GM12873 (cell line): ENCODE measurements around the gene JMJD8.

ENCODE experiments used
- CTCF ChIP-seq: IDR thresholded peaks from 2 replicates; pipeline ENCODE4 v1.5.1; 2012; ENCODE audit warnings: low read depth, mild to moderate bottlenecking, moderate library complexity, low read length, control low read depth; ENCODE audit not compliant: insufficient read depth; ENCODE audit errors: missing control alignments

Gene JMJD8

GRCh38 chr16:678209-678857, 5.8 kb downstream of the JMJD8 start:
- TF ChIP-seq CTCF, result no peak

GRCh38 chr16:677316-678190, 6.6 kb downstream of the JMJD8 start:
- no peak for TF ChIP-seq CTCF

GRCh38 chr16:676913-677312, 7.2 kb downstream of the JMJD8 start:
- TF ChIP-seq CTCF, result no peak

- TF ChIP-seq CTCF, result no peak
Measured at GRCh38 chr16:676565-676902, 7.6 kb downstream of the JMJD8 start.

GRCh38 chr16:675884-676564, 8.1 kb downstream of the JMJD8 start:
- no peak for TF ChIP-seq CTCF

- no peak for TF ChIP-seq CTCF
Measured at GRCh38 chr16:674968-675883, 8.9 kb downstream of the JMJD8 start, which contains the start of gene RHBDL1. RHBDL1 (plus strand) TSS chr16:675671; CDS start chr16:675791, 120 bp downstream.
